Activated naive CD4-positive, alpha-beta T cell treated with anti-CD3 and anti-CD28 coated beads, Interleukin-2, amount 10 ng/mL, durations not matched to agents 7 days and 5 days (primary cell): Measurements from ENCODE around the gene TDRD7.
"Not testable (repeated sequence)": the region's sequence is repeated elsewhere in the genome, so short reads cannot be mapped to it uniquely, and the experiment has no call there.

Experiments
- CTCF ChIA-PET: fragments of 350-600 bp; sonication (Branson Sonifier 250); formaldehyde crosslinking; loops from one replicate; lab custom pipeline; 2021; ENCODE audit warnings: antibody characterized with exemption; lab: Charles Lee
- DNase-seq: peaks from one replicate; pipeline ENCODE4 v3.0.0-alpha.2; 2020
- H3K27ac Mint-ChIP-seq: one replicate; pipeline ENCODE4 v1.8.0; 2021; ENCODE audit warnings: mild to moderate bottlenecking, moderate library complexity, mixed read lengths
- H3K27me3 Mint-ChIP-seq: one replicate; pipeline ENCODE4 v1.8.0; 2021; ENCODE audit warnings: mild to moderate bottlenecking, mixed read lengths
- H3K36me3 Mint-ChIP-seq: one replicate; pipeline ENCODE4 v1.8.0; 2021; ENCODE audit warnings: mixed read lengths
- H3K4me1 Mint-ChIP-seq: one replicate; pipeline ENCODE4 v1.8.0; 2021; ENCODE audit warnings: mixed read lengths
- H3K4me3 Mint-ChIP-seq: one replicate; pipeline ENCODE4 v1.8.0; 2021; ENCODE audit warnings: mild to moderate bottlenecking, moderate library complexity, mixed read lengths
- H3K9me3 Mint-ChIP-seq: one replicate; pipeline ENCODE4 v1.8.0; 2021; ENCODE audit warnings: mixed read lengths

The TDRD7 gene

GRCh38 chr9:97480749-97481148 lies 68.9 kb downstream of the TDRD7 start:
- Mint-ChIP-seq H3K27me3 (no peaks in the 10 kb centered on the region), H3K27ac (no peak overlapping the region), H3K36me3 (peaks cover 8% of the 10 kb centered on the region), H3K4me1 (no peaks in the 10 kb centered on the region), H3K4me3 (no peak overlapping the region), H3K9me3 (peaks cover 6% of the 10 kb centered on the region)
- no peak for DNase-seq
- CTCF ChIA-PET = interaction anchor here (1.0 to 2.1 kb wide), 4 partner anchors 12 to 118 kb away, joined by 3 to 11 read pairs (median 4); no protein-coding TSS in a partner anchor

DNA sequence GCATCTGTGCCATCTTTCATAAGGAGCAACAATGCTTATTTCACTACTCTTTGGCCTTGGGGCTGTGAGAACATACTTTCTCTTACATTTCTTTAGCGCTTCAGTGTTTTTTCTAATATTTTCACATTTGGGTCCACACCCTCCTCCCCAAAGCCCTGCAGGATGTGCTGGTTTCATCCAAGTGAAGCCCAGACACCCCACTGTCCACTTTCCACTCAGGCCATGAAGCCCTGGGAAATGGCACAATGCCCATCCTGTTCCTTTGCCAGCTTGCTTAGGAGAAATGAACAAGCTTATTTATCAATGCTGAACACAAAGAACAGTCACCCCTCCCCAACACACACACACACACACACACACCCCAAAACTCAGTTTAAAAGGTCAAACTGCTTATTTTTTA lies 72.2 kb downstream of the TDRD7 start:
- H3K36me3 Mint-ChIP-seq = peaks cover 24% of the 10 kb centered on the region
- CTCF ChIA-PET = interaction anchor here (1.4 to 1.8 kb wide), 2 partner anchors 97 to 131 kb away, joined by 3 to 5 read pairs; no protein-coding TSS in a partner anchor
- no peak for DNase-seq
- peaks cover 13% of the 10 kb centered on the region for H3K9me3 Mint-ChIP-seq
- no peak overlapping the region for H3K4me3 Mint-ChIP-seq
- H3K27me3 Mint-ChIP-seq = no peaks in the 10 kb centered on the region
- H3K27ac Mint-ChIP-seq = no peak overlapping the region
- no peaks in the 10 kb centered on the region for H3K4me1 Mint-ChIP-seq

- no peak for DNase-seq
- CTCF ChIA-PET = no interaction called here
- peaks cover 13% of the 10 kb centered on the region for H3K9me3 Mint-ChIP-seq
- no peaks in the 10 kb centered on the region for H3K27me3 Mint-ChIP-seq
- no peak overlapping the region for H3K27ac Mint-ChIP-seq
- no peak overlapping the region for H3K4me3 Mint-ChIP-seq
- peaks cover 5% of the 10 kb centered on the region for H3K4me1 Mint-ChIP-seq
- peaks cover 31% of the 10 kb centered on the region for H3K36me3 Mint-ChIP-seq
Measured at GRCh38 chr9:97487107-97487506, 75.2 kb downstream of the TDRD7 start.

DNA sequence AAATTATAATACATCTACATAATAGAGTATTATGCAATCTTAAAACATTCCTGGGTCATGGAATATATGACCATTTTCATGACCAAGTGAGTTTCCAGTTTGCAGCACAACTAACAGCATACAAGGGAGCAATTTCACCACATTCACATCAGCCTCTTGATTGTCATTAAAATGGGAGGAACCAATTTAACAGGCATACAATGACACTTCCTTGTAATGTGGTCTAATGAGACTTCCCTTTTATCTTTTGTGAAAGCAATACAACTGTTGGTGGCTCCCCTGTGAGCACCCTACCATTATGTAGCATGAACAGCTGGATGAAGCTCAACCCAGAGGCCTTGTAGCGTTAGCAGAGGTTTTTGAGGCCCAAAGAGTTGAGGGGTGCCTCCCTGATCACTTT lies 76.0 kb downstream of the TDRD7 start:
- H3K27me3 Mint-ChIP-seq = no peaks in the 10 kb centered on the region
- CTCF ChIA-PET = interaction anchor here (1.0 kb wide), 1 partner anchor 71 kb away, joined by 3 read pairs; no protein-coding TSS in a partner anchor
- H3K4me1 Mint-ChIP-seq = peaks cover 5% of the 10 kb centered on the region
- DNase-seq = no peak
- peaks cover 28% of the 10 kb centered on the region for H3K36me3 Mint-ChIP-seq
- no peak overlapping the region for H3K4me3 Mint-ChIP-seq
- H3K27ac Mint-ChIP-seq = no peak overlapping the region
- peaks cover 9% of the 10 kb centered on the region for H3K9me3 Mint-ChIP-seq

DNA sequence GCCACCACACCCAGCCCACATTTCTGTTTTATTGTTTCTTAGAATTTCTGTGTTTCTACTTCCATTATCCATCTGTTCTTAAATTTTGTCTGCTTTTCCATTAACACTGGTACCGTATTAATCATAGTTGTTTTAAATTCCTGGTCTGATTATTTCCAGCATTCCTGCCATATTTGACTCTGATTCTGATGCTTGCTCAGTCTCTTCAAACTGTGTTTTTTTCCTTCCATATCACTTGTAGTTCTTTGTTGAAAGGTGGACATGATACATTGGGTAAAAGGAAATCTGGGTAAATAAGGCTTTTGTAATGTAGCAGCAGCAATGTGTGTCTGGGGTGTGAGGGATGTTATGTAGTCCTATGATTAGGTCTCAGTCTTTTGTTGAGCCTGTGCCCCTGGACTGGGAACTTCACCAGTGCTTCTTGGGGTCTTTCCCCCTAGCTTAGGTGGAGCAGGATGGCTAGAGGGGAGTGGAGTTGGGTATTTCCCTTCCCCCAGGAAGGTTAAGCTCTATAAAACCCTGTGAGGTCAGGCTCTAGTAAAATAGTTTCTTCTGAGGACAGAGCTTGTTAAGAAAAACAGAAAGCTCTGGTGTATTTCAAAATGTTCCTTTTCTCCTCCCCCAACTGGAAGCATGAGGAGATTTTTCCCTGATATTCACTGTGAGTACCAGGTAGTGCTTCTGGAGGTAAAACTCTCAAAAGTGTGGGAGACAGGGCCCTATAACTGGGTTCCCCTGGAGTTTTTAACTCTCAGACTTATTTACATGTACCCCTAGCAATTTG lies 79.5 kb downstream of the TDRD7 start:
- CTCF ChIA-PET = no interaction called here
- H3K9me3 Mint-ChIP-seq = peaks cover 9% of the 10 kb centered on the region
- H3K36me3 Mint-ChIP-seq = peaks cover 26% of the 10 kb centered on the region
- H3K27ac Mint-ChIP-seq = no peak overlapping the region
- H3K4me1 Mint-ChIP-seq = peaks cover 5% of the 10 kb centered on the region
- DNase-seq = no peak
- no peaks in the 10 kb centered on the region for H3K27me3 Mint-ChIP-seq
- no peak overlapping the region for H3K4me3 Mint-ChIP-seq

DNA sequence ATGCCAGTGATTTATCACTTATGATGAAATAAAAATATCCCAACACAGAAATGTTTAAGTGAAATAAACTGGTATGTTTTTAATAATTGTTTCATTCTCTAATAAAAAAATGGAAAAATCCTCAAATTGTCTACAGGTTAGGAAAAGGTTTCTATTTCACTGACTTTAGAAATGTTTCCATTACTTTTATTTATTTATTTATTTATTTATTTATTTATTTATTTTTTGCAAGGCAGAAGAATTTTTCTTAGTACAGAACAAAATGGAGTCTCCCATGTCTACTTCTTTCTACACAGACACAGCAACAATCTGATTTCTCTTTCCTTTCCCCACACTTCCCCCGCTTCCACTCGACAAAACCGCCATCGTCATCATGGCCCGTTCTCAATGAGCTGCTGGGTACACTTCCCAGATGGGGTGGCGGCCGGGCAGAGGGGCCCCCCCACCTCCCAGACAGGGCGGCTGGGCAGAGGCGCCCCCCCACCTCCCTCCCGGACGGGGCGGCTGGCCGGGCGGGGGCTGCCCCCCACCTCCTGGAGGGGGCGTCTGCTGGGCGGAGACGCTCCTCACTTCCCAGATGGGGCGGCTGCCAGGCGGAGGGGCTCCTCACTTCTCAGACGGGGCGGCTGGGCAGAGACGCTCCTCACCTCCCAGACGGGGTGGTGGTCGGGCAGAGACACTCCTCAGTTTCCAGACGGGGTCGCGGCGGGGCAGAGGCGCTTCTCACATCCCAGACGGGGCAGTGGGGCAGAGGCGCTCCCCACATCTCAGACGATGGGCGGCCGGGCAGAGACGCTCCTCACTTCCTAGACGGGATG lies 85.9 kb downstream of the TDRD7 start:
- DNase-seq, H3K4me3 Mint-ChIP-seq, H3K27ac Mint-ChIP-seq, H3K36me3 Mint-ChIP-seq, H3K9me3 Mint-ChIP-seq: not testable (repeated sequence)
- Mint-ChIP-seq H3K4me1 (peaks cover 14% of the 10 kb centered on the region), H3K27me3 (peaks cover 44% of the 10 kb centered on the region)
- CTCF ChIA-PET = interaction anchor here (1.6 kb wide), 1 partner anchor 101 kb away, joined by 5 read pairs; no protein-coding TSS in a partner anchor

- CTCF ChIA-PET = interaction anchor here (4.0 kb wide), 1 partner anchor 100 kb away, joined by 18 read pairs; no protein-coding TSS in a partner anchor
- Mint-ChIP-seq H3K27me3 (peaks cover 55% of the 10 kb centered on the region), H3K4me1 (peaks cover 20% of the 10 kb centered on the region)
- H3K36me3 Mint-ChIP-seq, H3K9me3 Mint-ChIP-seq, H3K27ac Mint-ChIP-seq, H3K4me3 Mint-ChIP-seq, DNase-seq: not testable (repeated sequence)
Measured at GRCh38 chr9:97498846-97499245, 87.0 kb downstream of the TDRD7 start.

- no peak overlapping the region for H3K27ac Mint-ChIP-seq
- H3K27me3 Mint-ChIP-seq = peaks cover 62% of the 10 kb centered on the region
- H3K4me1 Mint-ChIP-seq = peaks cover 20% of the 10 kb centered on the region
- no peaks in the 10 kb centered on the region for H3K9me3 Mint-ChIP-seq
- peaks cover 6% of the 10 kb centered on the region for H3K36me3 Mint-ChIP-seq
- CTCF ChIA-PET = interaction anchor here (0.8 to 4.0 kb wide), 4 partner anchors 11 to 115 kb away, joined by 3 to 18 read pairs (median 12); no protein-coding TSS in a partner anchor
- no peak for DNase-seq
- H3K4me3 Mint-ChIP-seq = peak overlapping the region; percentile 19
Measured at GRCh38 chr9:97500263-97500662, 88.4 kb downstream of the TDRD7 start.

GRCh38 chr9:97500765-97501176 lies 88.9 kb downstream of the TDRD7 start:
- H3K27me3 Mint-ChIP-seq = peaks cover 62% of the 10 kb centered on the region
- CTCF ChIA-PET = interaction anchor here (0.8 to 4.0 kb wide), 4 partner anchors 10 to 115 kb away, joined by 3 to 18 read pairs (median 12); no protein-coding TSS in a partner anchor
- no peaks in the 10 kb centered on the region for H3K9me3 Mint-ChIP-seq
- peaks cover 6% of the 10 kb centered on the region for H3K36me3 Mint-ChIP-seq
- H3K27ac Mint-ChIP-seq = no peak overlapping the region
- H3K4me1 Mint-ChIP-seq = peaks cover 20% of the 10 kb centered on the region
- DNase-seq = no peak
- peak overlapping the region; percentile 65 for H3K4me3 Mint-ChIP-seq

- H3K4me1 Mint-ChIP-seq = peaks cover 20% of the 10 kb centered on the region
- H3K27ac Mint-ChIP-seq = no peak within 1 kb of the TSS
- CTCF ChIA-PET = interaction anchor here (0.8 to 4.0 kb wide), 8 partner anchors 10 to 114 kb away, joined by 3 to 18 read pairs (median 6); no protein-coding TSS in a partner anchor
- peak within 1 kb of the TSS; percentile 65 for H3K4me3 Mint-ChIP-seq
- no peaks in the 10 kb centered on the region for H3K9me3 Mint-ChIP-seq
- peaks cover 5% of the 10 kb centered on the region for H3K36me3 Mint-ChIP-seq
- H3K27me3 Mint-ChIP-seq = peaks cover 62% of the 10 kb centered on the region
- DNase-seq = peak; percentile 58
Measured at GRCh38 chr9:97501177-97501971, 89.5 kb downstream of the TDRD7 start, which contains the start of gene TMOD1. TMOD1 (plus strand) TSS chr9:97501666; CDS start chr9:97524189, 22,523 bp downstream.

DNA sequence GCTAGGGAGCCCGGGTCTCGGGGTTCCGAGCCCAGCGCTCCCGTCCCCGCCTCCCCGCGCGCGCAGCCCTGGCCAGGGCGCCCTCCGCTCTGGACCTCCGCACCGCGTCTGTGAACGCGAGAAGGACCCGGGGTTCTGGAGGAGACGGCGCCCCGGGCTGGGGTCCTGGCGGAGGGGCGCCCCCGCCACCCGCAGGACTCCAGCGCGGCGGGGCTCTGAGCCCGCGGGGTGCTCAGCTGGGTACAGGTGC lies 90.0 kb downstream of the TDRD7 start:
- CTCF ChIA-PET = interaction anchor here (1.1 to 4.0 kb wide), 9 partner anchors 9 to 114 kb away, joined by 3 to 18 read pairs (median 6); no protein-coding TSS in a partner anchor
- H3K9me3 Mint-ChIP-seq = no peaks in the 10 kb centered on the region
- H3K36me3 Mint-ChIP-seq = peaks cover 3% of the 10 kb centered on the region
- peaks cover 62% of the 10 kb centered on the region for H3K27me3 Mint-ChIP-seq
- H3K4me3 Mint-ChIP-seq = no peak overlapping the region
- DNase-seq = no peak
- peaks cover 20% of the 10 kb centered on the region for H3K4me1 Mint-ChIP-seq
- H3K27ac Mint-ChIP-seq = no peak overlapping the region

DNA sequence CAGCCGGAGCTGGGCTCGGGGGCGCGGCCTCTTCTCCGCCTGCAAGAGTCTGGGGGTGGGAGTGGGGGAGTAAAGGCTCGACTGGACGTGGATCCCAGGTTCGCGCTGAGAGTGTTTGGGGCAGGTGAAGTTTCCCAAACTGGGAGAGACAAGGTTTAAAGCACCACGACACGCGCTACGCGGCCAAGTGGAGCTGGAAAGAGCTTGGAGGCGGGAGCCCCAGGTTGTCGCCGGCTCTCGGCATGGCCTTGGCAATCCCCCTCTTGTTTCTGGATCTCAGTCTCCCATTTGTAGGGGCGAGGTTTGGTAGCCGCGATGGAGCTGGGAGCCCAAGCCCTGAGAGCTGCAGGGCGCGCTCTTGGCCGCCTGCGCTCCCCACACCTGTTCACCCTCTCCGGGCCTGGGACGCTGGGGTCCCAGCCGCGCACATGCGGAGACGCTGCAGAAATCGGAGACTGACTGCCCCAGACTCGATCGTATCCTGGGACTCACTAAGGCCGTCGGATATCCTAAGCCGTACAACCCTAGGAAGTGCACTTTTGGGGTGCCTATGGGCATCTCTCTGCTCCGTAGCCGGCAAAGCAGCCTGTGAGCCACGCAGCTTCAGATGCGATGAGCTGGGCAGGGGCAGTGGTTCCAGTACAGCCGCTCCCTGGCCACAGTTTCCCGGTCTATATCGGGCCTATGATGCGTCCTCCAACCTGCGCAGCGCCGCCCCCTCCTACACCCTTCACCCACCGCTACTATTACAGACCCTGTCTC lies 90.5 kb downstream of the TDRD7 start:
- peak overlapping the region; percentile 56 for H3K4me3 Mint-ChIP-seq
- no peak for DNase-seq
- H3K27ac Mint-ChIP-seq = no peak overlapping the region
- CTCF ChIA-PET = interaction anchor here (0.8 to 4.0 kb wide), 11 partner anchors 9 to 113 kb away, joined by 3 to 18 read pairs (median 4); no protein-coding TSS in a partner anchor
- peaks cover 20% of the 10 kb centered on the region for H3K4me1 Mint-ChIP-seq
- H3K36me3 Mint-ChIP-seq = no peaks in the 10 kb centered on the region
- H3K9me3 Mint-ChIP-seq = no peaks in the 10 kb centered on the region
- H3K27me3 Mint-ChIP-seq = peaks cover 62% of the 10 kb centered on the region
